Measurements from ENCODE around the gene SNCB.

GRCh38 chr5:176589039-176589769 is 41.1 kb downstream of the SNCB start:
- TF ChIP-seq CTCF (IDR thresholded peaks at IDR 0.05) (no peak), EP300 (IDR thresholded peaks at IDR 0.05; ENCODE audit: low read depth) (no peak)
